ENCODE data around the gene HDAC11.

The HDAC11 gene

DNA sequence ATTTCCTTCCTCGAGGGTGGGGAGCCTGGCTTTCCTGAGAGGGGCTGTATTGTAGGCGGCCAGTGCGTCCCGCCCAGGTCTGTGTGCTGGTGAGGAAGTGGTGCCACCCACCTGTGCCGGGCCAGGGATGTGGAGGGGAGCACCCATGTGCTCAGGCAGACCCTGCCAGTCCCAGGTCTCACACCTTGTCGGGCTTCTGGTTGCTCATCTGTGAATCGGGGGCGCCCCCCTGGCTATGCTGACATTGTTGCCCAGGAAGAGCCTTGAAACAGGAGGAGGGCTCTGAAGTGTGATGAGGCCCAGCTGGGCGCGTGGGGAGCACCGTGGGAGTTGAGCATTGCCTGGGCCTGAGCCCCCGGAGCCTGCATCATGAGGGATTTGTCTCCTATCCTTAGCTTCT is 73.6 kb downstream of the HDAC11 start:
- H3K4me3 ChIP-seq (ENCODE audit: low read depth, low read length): no peak overlapping the region
- no peak for TF ChIP-seq CTCF (IDR thresholded peaks at IDR 0.05; ENCODE audit: low read depth, low read length)

GRCh38 chr3:13555753-13556152 is 75.6 kb downstream of the HDAC11 start:
- no peak for TF ChIP-seq CTCF (IDR thresholded peaks at IDR 0.05; ENCODE audit: low read depth, low read length)
- H3K4me3 ChIP-seq (ENCODE audit: low read depth, low read length): no peak overlapping the region

All from WI38 (cell line).